Activated CD4-positive, alpha-beta memory T cell treated with anti-CD3 and anti-CD28 coated beads, Interleukin-2, amount 10 ng/mL, durations not matched to agents 7 days and 5 days (primary cell): Measurements from ENCODE around the gene RIMBP2. TPM values are rescaled to one million over a fixed set of nuclear protein-coding genes. Genes with fewer than 3 reads are reported as not detected.

Experiments used
- CTCF ChIA-PET: fragments of 350-600 bp; sonication (Branson Sonifier 250); formaldehyde crosslinking; loops from one replicate; lab custom pipeline; 2021; ENCODE audit warnings: antibody characterized with exemption, inconsistent platforms; lab: Charles Lee
- POLR2A ChIA-PET: fragments of 350-600 bp; sonication (Branson Sonifier 250); formaldehyde crosslinking; loops from one replicate; lab custom pipeline; 2021; ENCODE audit warnings: antibody characterized with exemption; lab: Charles Lee
- DNase-seq: peaks from one replicate; pipeline ENCODE4 v3.0.0-alpha.2; 2020
- H3K27ac Mint-ChIP-seq: one replicate; pipeline ENCODE4 v1.8.0; 2021; ENCODE audit warnings: mild to moderate bottlenecking, mixed read lengths
- H3K27me3 Mint-ChIP-seq: one replicate; pipeline ENCODE4 v1.8.0; 2021; ENCODE audit warnings: mixed read lengths
- H3K36me3 Mint-ChIP-seq: one replicate; pipeline ENCODE4 v1.8.0; 2021; ENCODE audit warnings: low read depth, mixed read lengths
- H3K4me1 Mint-ChIP-seq: one replicate; pipeline ENCODE4 v1.8.0; 2021; ENCODE audit warnings: mixed read lengths
- H3K4me3 Mint-ChIP-seq: one replicate; pipeline ENCODE4 v1.8.0; 2021; ENCODE audit warnings: mild to moderate bottlenecking, mixed read lengths
- H3K9me3 Mint-ChIP-seq: one replicate; pipeline ENCODE4 v1.8.0; 2021; ENCODE audit warnings: mixed read lengths
- total RNA-seq, 2 experiments: library from RNA; stranded (reverse); gene quantifications; one replicate each; pipeline ENCODE4 v1.2.3, GENCODE V29; 2021

Gene RIMBP2
- total RNA-seq, 2 experiments from 2014 or later: not detected

GRCh38 chr12:130664252-130664651 is 51.8 kb downstream of the RIMBP2 start:
- no peaks in the 10 kb centered on the region for H3K36me3 Mint-ChIP-seq
- DNase-seq: no peak
- ChIA-PET CTCF (no interaction called here), POLR2A (no interaction called here)
- H3K9me3 Mint-ChIP-seq: peaks cover 12% of the 10 kb centered on the region
- H3K4me1 Mint-ChIP-seq: no peaks in the 10 kb centered on the region
- no peaks in the 10 kb centered on the region for H3K27me3 Mint-ChIP-seq
- H3K4me3 Mint-ChIP-seq: no peak overlapping the region
- no peak overlapping the region for H3K27ac Mint-ChIP-seq

- DNase-seq: no peak
- Mint-ChIP-seq H3K27ac (no peak overlapping the region), H3K9me3 (peaks cover 6% of the 10 kb centered on the region), H3K36me3 (no peaks in the 10 kb centered on the region), H3K4me3 (no peak overlapping the region), H3K4me1 (no peaks in the 10 kb centered on the region), H3K27me3 (no peaks in the 10 kb centered on the region)
- CTCF ChIA-PET: no interaction called here
- POLR2A ChIA-PET: no interaction called here
Observed at GRCh38 chr12:130663514-130663913, 52.6 kb downstream of the RIMBP2 start.

GRCh38 chr12:130661486-130662255 is 54.4 kb downstream of the RIMBP2 start:
- Mint-ChIP-seq H3K27me3 (no peaks in the 10 kb centered on the region), H3K4me3 (no peak overlapping the region), H3K4me1 (no peaks in the 10 kb centered on the region), H3K27ac (no peak overlapping the region), H3K36me3 (no peaks in the 10 kb centered on the region), H3K9me3 (peaks cover 4% of the 10 kb centered on the region)
- DNase-seq: no peak
- ChIA-PET CTCF (no interaction called here), POLR2A (no interaction called here)

DNA sequence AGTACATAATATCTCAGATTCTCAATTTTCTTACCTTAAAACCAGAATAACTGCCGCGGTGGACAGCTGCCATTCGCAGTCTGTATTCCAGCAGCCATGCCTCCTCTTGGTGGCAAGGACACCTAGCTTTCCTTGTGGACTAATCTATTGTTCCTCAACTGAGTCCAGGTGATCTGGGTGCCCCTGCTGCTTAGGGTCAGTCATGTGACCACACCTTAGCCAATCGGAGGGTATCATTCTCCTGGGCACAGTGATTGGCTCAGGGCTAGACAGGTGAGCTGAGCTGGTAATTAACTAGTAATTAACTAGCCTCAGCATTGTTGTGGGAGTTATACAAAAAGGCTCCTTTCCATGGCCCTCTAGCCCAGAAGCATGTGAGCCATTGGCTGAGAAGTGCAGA is 55.0 kb downstream of the RIMBP2 start:
- H3K27me3 Mint-ChIP-seq: no peaks in the 10 kb centered on the region
- no peak for DNase-seq
- peaks cover 4% of the 10 kb centered on the region for H3K9me3 Mint-ChIP-seq
- no peak overlapping the region for H3K4me3 Mint-ChIP-seq
- POLR2A ChIA-PET: no interaction called here
- H3K36me3 Mint-ChIP-seq: no peaks in the 10 kb centered on the region
- CTCF ChIA-PET: no interaction called here
- no peaks in the 10 kb centered on the region for H3K4me1 Mint-ChIP-seq
- no peak overlapping the region for H3K27ac Mint-ChIP-seq

DNA sequence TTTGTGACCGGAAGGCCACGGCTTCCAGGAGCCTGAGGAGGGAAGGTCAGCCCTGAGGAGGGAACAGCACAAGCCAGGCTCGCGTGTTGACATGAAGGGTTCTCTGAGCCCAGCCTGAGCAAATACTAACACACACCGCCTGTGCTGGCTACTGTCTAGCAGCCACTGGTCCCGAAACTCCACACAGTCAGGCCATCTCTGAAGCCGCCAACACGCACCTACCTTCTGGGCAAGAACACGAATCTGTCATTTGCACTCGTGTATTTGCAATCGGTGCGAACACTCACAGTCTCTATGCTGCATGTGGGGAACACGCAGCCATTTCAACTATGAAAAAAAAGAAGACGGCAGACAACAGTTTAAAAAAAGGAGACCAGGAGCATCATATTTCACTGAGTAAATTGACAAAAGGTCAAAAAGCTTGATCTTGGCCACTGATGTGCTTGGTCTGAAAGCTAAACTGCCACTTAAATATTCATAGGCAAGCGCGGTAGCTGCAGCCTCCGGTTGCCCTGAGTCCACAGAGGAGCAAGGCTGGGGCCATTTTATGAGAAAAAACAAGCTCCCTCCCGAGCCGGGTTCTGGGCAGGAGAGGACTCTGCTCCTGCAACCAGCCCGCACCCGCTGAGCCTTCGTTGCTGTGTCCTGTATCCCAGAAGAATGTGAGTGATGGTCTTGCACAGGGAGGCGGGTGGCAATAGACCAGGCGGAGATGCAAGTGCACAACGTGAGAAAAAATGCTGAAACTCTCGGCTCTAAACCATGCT is 57.8 kb downstream of the RIMBP2 start:
- no peaks in the 10 kb centered on the region for H3K4me1 Mint-ChIP-seq
- DNase-seq: no peak
- ChIA-PET CTCF (no interaction called here), POLR2A (no interaction called here)
- no peaks in the 10 kb centered on the region for H3K27me3 Mint-ChIP-seq
- peaks cover 2% of the 10 kb centered on the region for H3K9me3 Mint-ChIP-seq
- H3K4me3 Mint-ChIP-seq: no peak overlapping the region
- H3K36me3 Mint-ChIP-seq: no peaks in the 10 kb centered on the region
- H3K27ac Mint-ChIP-seq: no peak overlapping the region

GRCh38 chr12:130656411-130656810 is 59.7 kb downstream of the RIMBP2 start:
- Mint-ChIP-seq H3K4me1 (no peaks in the 10 kb centered on the region), H3K27ac (no peak overlapping the region), H3K27me3 (no peaks in the 10 kb centered on the region), H3K9me3 (peaks cover 2% of the 10 kb centered on the region), H3K36me3 (no peaks in the 10 kb centered on the region), H3K4me3 (no peak overlapping the region)
- POLR2A ChIA-PET: no interaction called here
- CTCF ChIA-PET: no interaction called here
- DNase-seq: no peak

- Mint-ChIP-seq H3K36me3 (no peaks in the 10 kb centered on the region), H3K27me3 (no peaks in the 10 kb centered on the region), H3K9me3 (peaks cover 2% of the 10 kb centered on the region), H3K27ac (no peak overlapping the region), H3K4me1 (no peaks in the 10 kb centered on the region), H3K4me3 (no peak overlapping the region)
- POLR2A ChIA-PET: no interaction called here
- DNase-seq: no peak
- CTCF ChIA-PET: no interaction called here
Observed at GRCh38 chr12:130655881-130656280, 60.2 kb downstream of the RIMBP2 start.

GRCh38 chr12:130655010-130655409 is 61.1 kb downstream of the RIMBP2 start:
- Mint-ChIP-seq H3K4me3 (no peak overlapping the region), H3K9me3 (peaks cover 2% of the 10 kb centered on the region), H3K36me3 (no peaks in the 10 kb centered on the region), H3K27ac (no peak overlapping the region), H3K27me3 (no peaks in the 10 kb centered on the region), H3K4me1 (no peaks in the 10 kb centered on the region)
- ChIA-PET CTCF (no interaction called here), POLR2A (no interaction called here)
- no peak for DNase-seq

DNA sequence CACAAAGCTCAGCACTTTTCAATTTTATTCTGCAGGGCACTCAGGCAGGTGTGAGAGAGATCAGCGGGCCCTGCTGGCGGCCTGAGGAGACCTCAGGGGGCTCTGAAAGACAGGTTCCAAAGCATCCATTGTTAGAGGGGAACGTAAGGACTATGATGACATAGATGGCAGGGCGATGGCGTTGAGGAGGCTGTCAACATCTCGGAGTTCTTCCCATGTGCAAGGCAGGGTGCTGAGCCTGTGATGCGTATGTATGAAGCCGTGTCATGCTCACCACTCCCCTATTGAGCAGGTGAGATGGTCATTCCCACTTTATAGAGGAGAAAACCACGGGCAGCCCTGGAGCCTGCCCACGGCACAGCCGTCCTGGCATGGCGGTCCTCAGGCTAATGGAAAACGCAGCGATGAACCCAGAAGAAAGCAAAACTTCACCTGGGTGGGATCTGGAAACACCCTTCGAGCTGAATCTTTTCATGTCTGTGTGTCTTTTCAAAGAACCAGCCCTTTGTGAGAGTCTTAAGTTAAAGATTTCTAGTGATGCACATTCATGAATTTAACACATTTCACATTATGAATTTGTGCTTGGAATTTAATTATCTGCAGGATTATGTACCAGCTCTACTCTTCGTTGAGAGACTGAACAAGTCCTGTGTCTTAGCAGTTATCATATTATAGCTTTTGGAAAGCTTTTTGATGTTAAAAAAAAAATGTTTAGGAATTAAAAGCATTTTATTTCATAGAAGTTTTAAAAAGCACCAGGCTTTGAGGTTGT is 64.7 kb downstream of the RIMBP2 start:
- POLR2A ChIA-PET: no interaction called here
- Mint-ChIP-seq H3K9me3 (peaks cover 2% of the 10 kb centered on the region), H3K36me3 (no peaks in the 10 kb centered on the region), H3K4me3 (no peak overlapping the region), H3K27me3 (no peaks in the 10 kb centered on the region), H3K27ac (no peak overlapping the region), H3K4me1 (no peaks in the 10 kb centered on the region)
- CTCF ChIA-PET: no interaction called here
- no peak for DNase-seq

DNA sequence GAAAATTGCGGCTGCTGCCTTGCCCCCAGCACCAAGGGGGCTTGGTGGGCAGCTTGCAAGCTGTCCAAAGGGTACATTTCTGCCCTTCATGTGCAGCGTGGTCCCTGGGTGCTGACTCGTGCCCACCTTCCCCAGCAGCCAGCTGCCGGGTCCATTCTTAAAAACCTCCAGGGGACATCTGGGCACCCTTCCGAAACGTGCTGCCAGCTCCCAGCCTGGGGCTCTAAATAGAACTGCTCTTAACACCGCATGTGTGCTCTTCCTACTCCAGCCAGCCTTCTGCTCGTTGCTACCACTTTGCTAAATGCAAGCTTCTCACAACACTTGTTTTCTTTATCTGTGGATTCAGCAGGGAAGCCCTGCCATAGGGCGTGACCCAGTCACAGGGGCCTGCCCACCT is 66.0 kb downstream of the RIMBP2 start:
- Mint-ChIP-seq H3K9me3 (no peaks in the 10 kb centered on the region), H3K4me1 (no peaks in the 10 kb centered on the region), H3K36me3 (no peaks in the 10 kb centered on the region), H3K27ac (no peak overlapping the region), H3K27me3 (no peaks in the 10 kb centered on the region), H3K4me3 (no peak overlapping the region)
- no peak for DNase-seq
- CTCF ChIA-PET: no interaction called here
- POLR2A ChIA-PET: no interaction called here

DNA sequence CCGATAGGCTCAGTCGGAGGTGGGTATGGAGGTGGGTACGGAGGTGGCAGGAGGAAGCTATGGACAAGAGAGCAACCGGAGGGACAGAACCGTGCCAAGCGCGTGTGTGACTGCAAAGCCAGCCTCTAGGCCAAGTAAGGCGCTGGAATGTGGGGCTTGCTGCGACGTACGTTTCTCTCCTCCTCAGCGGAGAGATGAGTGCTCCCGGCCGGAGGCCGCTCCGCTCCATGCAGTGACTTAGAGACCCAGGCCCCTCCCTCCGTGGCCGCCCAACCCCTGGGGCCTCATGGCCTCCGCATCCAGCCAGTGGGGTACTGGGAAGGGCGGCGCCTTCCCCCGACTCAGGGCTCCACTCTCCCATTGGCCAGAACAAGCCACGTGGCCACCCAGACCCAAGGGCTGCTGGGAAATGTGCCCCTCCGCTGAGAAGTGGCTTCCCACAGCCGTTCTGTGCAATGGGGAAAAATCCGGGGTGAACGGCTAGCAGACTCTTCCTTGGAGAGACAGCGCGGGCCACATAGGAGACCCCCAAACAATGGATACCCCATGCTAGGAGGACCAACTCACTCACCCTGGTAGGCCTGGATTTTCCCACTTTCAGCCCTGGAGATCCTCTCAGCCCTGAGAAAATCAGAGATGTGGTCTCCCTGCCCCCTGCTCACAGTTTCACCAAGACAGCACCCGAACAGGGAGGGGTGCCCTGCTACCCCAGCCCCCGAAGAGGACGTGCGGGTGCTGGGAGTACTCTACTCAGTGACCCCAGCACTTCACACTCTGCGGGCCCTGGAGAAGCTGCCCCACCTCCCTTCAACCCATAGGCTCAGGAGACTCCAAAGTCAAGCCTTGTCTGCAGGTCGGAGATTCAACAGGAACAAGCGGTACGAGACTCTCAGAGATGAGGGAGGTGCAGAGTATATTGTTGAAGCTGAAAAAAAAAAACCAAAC is 66.7 kb downstream of the RIMBP2 start:
- DNase-seq: no peak
- no peaks in the 10 kb centered on the region for H3K9me3 Mint-ChIP-seq
- no peak overlapping the region for H3K4me3 Mint-ChIP-seq
- no peaks in the 10 kb centered on the region for H3K4me1 Mint-ChIP-seq
- ChIA-PET POLR2A (no interaction called here), CTCF (no interaction called here)
- no peak overlapping the region for H3K27ac Mint-ChIP-seq
- H3K27me3 Mint-ChIP-seq: no peaks in the 10 kb centered on the region
- no peaks in the 10 kb centered on the region for H3K36me3 Mint-ChIP-seq

DNA sequence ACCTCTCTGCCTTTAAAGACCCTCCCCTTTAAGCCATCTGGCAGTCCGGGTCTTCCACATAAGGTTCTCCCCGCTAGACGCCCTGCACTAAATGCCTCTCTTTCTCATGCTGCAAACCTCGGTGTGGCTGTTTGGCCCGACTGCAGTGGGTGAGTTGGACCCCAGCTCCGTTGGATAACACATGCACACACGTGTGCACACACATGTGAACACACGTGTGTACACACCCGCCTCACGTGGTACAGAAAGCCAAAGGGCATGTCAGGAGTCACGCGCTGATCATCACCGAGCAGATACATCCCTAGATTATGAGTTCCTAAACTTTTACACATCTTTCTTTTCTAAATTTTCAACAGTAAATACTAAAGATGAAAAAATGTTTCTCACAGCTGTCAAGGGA is 68.3 kb downstream of the RIMBP2 start:
- H3K4me1 Mint-ChIP-seq: no peaks in the 10 kb centered on the region
- DNase-seq: no peak
- CTCF ChIA-PET: no interaction called here
- POLR2A ChIA-PET: no interaction called here
- H3K27ac Mint-ChIP-seq: no peak overlapping the region
- no peaks in the 10 kb centered on the region for H3K36me3 Mint-ChIP-seq
- H3K4me3 Mint-ChIP-seq: no peak overlapping the region
- no peaks in the 10 kb centered on the region for H3K27me3 Mint-ChIP-seq
- no peaks in the 10 kb centered on the region for H3K9me3 Mint-ChIP-seq
